HCT116 (cell line): ENCODE data around the gene SCUBE2.

Experiments
- POLR2A ChIP-seq: IDR thresholded peaks from 2 replicates; pipeline ENCODE4 v1.7.0; 2011; ENCODE audit warnings: borderline replicate concordance; ENCODE audit not compliant: insufficient read depth, insufficient read length; ENCODE audit errors: extremely low read depth
- RAD21 ChIP-seq: IDR thresholded peaks from 2 replicates; pipeline ENCODE4 v1.6.1; 2012; ENCODE audit warnings: low read depth, mild to moderate bottlenecking
- ZNF274 ChIP-seq: fragments of 200-500 bp; sonication (Bioruptor generic); IDR thresholded peaks from 2 replicates; pipeline ENCODE4 v1.6.1; 2014; ENCODE audit warnings: mild to moderate bottlenecking, low read depth, low read length, inconsistent platforms
- TF ChIP-seq, protein P1 (sequence below), 3 experiments: fragments of 200-600 bp in 1 of 3; sonication (generic) in 1 of 3; IDR thresholded peaks in 2 of 3; conservative IDR thresholded peaks in 1 of 3; 2 replicates each; pipeline ENCODE4 v1.5.1; 2012 to 2017; ENCODE audit warnings: low read depth in 2 of 3, low read length in 2 of 3, antibody characterized with exemption in 1 of 3, borderline replicate concordance in 1 of 3, control low read depth in 1 of 3, mild to moderate bottlenecking in 1 of 3, mixed read lengths in 1 of 3, mixed run types in 1 of 3, moderate library complexity in 1 of 3; ENCODE audit not compliant: insufficient read depth in 1 of 3
- TF ChIP-seq, protein P2 (sequence below): IDR thresholded peaks from 2 replicates; pipeline ENCODE4 v1.6.1; 2012

DNA sequence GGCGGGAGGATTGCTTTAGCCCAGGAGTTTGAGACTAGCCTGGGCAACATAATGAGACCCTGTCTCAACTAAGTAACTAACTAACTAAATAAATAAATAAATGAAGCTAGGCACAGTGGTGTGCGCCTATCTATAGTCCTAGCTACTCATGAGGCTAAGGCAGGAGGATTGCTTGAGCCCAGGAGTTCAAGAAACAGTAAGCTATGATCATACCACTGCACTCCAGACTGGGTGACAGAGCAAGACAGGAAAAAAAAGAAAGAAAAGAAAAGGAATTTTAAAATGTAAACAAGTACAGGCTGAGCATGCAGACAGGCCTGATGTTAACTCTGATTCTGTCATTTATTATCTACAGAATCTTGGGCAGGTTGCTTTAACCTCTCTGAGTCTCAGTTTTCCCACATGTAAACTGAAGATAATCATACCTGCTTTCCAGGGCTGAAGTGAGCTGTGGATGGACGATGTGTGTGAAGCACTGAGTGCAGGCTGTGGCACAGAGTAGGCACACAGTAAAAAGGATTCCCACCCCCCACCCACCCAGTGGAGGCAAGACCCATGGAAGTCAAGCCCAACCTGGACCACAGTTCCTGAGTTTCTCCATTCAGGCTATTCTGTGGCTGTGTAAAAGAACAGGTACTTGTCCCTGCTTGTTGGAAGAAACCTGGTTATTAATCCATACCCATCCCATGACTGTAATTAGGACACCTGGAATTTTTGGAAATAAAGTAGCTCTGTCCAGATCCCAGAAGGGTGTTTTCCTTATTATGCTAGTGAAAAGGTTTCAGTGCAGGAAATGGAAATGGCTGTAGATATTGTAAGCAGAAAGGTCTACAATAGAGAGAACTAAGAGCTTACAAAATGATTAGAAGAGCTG lies 18.7 kb upstream of the SCUBE2 start:
- no peak for TF ChIP-seq POLR2A
- TF ChIP-seq, protein P1, sequence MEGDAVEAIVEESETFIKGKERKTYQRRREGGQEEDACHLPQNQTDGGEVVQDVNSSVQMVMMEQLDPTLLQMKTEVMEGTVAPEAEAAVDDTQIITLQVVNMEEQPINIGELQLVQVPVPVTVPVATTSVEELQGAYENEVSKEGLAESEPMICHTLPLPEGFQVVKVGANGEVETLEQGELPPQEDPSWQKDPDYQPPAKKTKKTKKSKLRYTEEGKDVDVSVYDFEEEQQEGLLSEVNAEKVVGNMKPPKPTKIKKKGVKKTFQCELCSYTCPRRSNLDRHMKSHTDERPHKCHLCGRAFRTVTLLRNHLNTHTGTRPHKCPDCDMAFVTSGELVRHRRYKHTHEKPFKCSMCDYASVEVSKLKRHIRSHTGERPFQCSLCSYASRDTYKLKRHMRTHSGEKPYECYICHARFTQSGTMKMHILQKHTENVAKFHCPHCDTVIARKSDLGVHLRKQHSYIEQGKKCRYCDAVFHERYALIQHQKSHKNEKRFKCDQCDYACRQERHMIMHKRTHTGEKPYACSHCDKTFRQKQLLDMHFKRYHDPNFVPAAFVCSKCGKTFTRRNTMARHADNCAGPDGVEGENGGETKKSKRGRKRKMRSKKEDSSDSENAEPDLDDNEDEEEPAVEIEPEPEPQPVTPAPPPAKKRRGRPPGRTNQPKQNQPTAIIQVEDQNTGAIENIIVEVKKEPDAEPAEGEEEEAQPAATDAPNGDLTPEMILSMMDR (IDR thresholded peaks at IDR 0.05 in 2 of 3, conservative IDR thresholded peaks at IDR 0.05 in 1 of 3; ENCODE audit: borderline replicate concordance in 1 of 3, insufficient read depth in 1 of 3, low read depth in 2 of 3, low read length in 2 of 3): no peak
- TF ChIP-seq RAD21: no peak
- TF ChIP-seq, protein P2, sequence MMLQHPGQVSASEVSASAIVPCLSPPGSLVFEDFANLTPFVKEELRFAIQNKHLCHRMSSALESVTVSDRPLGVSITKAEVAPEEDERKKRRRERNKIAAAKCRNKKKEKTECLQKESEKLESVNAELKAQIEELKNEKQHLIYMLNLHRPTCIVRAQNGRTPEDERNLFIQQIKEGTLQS: no peak
- TF ChIP-seq ZNF274: no peak
